GM18858 (cell line): ENCODE data around the gene CNN3.

Experiments used
- ATAC-seq: cut with Tn5 transposase; IDR thresholded peaks from one replicate; pipeline ENCODE4 v1.9.1; 2021; ENCODE audit not compliant: unreplicated experiment

CNN3 gene

DNA sequence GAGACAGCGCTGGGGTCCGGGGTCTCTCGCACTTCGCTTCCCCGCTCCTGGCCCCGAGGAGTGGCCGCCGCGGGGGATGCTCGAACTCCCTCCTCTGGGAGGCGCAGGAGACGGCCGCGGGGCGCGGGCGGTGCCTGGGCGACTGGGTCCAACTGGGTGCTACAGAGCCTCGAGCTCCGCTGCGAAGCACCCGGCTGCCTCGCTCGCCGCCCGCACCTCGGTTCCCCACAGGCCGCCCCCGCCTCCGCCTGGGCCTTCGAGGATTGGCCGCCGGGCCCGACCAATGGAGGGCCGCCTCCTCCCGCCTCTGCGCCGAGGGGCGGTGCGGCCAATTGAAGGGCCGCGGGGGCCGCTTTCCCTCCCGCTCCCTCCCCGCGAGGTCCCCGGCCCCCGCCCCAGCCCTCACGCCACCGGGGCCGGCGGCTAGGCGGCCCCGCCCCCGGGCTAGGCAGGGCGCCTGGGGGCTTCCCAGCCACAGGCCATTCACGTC, at the start of gene CNN3:
Gene CNN3 (minus strand): TSS at position 196 of the 490 bp plus-strand sequence. CDS start 216 bp downstream, outside the sequence.
- ATAC-seq = peak; percentile 83

DNA sequence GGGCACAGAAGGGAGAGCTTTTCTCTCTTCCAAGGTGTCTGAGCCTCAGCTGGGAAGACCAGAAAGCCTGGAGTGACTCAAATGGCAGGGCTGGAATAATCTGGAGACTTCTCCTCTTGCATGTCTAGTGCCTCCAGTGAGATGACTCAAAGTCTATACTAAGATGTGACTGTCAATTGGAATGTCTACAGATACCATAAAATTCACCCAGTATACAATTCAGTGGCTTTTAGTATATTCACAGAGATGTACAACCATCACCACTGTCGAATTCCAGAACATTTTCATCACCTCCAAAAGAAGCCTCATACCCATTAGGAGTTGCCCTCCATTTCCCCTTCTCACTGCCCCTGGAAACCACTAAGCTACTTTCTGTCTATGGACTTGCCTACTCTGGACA, 47.9 kb upstream of the CNN3 start:
- no peak for ATAC-seq

DNA sequence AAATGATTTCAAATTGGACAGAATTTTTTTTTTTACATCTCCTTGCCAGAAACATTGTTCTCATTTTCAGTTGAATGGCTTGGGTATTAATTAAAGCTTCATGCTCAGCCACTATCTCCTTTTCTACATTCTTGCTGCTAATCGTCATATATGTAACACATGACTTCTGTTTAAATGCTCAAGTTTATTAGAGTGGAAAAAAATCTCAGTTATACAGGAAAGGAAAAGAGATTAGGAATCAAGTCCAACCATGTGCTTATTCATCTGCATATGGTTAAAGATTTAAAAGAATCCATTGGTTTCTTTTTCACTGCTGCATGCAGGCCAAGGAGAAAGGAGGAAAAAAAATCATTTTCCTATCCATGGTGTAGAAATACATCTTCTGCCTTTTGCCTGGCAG, 47.3 kb upstream of the CNN3 start:
- ATAC-seq = no peak

DNA sequence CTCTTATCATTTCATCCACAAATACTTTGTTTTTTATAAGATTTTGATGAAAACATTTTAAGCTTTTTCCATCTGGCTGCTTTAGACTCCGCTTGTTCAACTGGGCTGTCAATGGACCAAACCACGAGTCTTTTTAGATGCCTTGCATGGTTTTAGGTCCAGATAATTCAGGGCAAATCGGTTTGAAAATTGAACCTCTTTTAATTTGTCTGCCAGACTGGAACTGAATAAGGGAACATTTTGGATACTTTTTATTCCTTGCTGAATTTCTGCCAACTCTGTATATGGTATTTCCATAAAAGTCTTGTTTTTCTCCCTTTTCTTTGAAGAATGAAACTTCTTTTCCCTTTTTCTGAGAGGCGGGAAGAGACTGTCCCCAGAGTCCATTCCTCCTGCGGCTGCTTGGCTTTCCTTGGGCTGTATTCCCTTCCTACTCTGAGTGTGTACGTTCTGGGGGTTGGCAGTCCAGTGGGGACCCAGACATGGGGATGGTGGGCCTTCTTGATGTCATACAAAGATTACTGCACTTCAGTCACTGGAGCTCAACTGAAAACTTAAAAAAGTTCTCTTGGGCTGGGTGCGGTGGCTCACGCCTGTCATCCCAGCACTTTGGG, 46.5 kb upstream of the CNN3 start:
- no peak for ATAC-seq

DNA sequence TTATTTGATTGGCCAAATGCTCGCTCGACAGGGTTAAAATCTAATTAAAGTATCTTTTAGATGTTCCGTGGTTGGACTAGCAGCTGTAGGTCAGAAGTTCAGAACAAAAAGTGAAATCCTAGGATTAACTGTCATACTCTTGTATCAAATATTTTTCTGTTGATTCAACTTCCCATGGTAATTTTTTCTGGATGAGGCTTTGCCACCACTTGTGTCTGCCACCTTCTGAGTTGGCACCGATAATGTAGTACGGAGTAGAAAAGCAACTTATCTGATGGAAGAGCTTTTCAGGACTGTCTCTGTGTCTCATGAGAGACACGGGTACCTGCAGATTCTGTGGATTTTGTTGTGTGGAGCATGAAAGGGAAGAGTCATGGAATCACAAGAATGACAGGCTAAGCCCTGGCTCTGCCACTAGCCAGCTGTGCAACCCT, 44.6 kb upstream of the CNN3 start:
- no peak for ATAC-seq

DNA sequence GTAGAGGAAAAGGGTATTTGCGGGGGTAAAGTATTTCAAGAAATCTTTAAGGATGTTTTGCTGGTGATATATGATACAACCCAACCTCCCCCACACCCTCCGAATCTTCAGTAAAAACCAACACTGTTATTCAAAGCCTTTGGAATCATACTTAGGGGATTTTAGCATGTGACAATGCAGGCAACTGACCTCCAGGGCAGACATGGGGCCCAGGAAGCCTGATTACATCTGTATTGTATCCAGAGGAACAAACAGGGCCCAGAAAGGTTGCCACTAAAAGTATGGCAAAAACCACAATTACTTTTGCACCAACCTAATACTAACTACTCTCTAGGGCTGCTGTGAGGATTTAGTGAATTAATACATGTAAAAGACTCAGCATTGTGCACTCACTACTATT, 43.9 kb upstream of the CNN3 start:
- no peak for ATAC-seq

DNA sequence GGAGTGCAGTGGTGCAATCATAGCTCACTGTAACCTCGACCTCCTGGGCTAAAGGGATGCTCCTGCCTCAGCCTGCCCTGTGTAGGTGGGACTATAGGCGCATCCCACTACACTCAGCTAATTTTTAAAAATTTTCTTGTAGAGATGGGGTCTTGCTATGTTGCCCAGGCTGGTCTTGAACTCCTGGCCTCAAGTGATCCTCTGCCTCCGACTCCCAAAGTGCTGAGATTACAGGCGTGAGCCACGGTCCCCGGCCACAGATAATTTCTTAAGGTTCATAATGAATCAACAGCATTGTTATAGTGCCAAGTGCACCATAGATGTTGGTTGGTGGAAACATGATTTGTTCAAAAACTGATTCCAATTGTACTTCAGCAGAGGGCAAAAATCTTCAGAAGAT, 42.2 kb upstream of the CNN3 start:
- ATAC-seq = no peak

DNA sequence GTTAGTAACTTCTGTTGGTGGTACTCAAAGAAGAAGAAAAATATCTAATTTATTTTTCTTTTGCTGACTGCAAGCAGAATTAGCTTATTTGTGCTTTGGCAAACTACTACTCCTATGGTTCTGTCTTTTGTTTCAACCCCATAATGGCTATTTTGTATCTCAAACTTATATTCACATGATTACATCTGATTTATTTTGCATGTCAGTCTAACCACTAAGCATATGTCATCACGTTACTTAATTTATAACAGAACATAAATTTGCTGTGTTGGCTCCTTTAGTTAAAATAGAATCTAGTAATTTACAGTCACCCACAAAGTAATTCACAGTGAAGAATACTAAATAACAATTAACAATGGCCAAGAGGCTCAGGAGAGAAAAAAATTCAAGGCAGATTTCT, 39.1 kb upstream of the CNN3 start:
- no peak for ATAC-seq

DNA sequence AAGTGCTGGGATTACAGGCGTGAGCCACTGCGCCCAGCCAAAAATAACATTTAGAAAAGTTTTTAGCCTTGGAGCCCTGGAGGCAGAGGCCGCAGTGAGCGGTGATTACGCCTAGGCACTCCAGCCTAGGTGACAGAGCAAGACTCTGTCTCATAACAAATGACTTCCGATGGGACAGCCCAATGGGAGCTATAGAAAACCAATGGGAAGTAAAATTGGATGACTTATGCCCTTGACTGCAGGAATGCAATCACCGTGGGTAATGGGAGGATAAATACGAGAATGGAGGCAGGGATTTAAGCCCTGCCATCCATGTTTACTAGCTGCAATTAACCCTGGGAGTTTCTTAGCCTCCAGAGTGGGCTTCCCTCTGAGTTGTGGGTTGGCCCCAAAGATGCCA, 37.0 kb upstream of the CNN3 start:
- ATAC-seq = no peak

DNA sequence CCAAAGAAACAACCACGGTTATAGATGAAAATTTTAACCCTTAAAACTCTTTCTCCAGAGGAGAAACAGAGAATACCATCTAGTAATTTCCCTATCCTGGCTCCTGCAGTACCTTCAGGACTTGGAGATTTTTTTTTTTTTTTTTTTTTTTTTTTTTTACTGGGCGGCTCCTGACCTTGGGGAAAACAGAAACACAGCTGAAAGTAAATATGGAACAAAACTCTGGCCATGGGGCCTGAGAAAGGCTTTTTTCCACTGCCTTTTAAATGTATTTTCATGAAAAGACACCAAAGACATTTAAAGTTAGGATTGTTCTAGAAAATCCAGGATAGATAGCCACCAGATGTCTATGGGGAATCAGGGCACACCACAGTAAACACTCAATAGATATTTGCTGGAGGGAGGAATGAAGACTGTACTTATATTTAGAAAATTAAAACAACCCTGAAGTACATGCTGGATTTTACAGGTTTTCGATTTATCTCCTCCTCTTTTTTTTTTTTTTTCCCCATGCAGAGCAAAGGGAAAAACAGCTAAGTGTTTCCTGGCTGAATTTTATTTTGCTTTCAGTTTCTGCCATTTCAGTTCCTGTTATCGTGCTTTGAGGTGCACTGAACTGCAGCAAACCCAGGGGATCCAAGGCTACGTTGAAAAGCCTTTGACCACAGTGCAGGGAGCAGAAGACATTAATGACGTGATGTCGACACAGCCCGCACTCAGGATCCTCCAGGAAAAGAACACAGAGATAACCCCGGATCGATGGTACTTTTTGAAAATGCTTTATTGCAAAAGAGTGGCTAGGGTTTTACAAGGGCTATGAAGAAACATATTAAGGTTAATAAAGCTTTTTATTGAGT, 35.7 kb upstream of the CNN3 start:
- peak; percentile 94 for ATAC-seq

DNA sequence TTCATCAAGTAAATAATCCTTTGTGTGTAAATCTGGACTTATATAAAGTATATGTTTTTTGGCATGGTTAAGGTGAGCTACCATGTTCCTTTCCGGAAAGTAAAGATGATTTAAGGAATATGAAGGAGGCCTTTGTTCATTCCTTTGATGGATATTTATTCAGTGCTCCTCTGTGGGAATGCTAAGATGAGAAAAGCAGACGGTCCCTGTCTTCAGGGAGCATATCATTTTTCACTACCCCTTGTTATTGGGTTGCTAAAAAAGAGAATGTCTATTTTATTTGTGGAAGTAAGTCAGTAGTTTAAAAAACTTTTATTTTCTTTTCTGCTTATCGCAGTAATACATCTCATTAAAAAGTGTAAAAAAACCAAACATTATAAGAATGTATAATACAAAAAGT, 35.1 kb upstream of the CNN3 start:
- ATAC-seq = no peak

DNA sequence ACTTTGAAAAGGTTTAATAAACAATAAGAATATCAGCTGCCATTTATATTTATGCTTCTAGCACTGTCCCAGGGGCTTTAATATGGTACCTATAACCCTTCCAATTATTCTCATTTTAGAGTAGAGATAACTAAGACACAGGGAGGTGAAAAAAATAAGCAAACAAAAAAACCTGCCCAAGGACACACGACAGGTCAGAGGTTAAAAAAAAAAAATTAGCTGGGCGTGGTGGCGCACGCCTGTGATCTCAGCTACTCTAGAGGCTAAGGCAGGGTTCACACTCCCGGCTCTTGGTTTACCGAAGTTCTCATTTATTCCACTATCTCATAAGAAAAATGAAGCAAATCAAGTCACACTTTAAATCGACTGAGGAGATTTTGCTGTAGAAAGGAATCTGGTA, 34.7 kb upstream of the CNN3 start:
- no peak for ATAC-seq

DNA sequence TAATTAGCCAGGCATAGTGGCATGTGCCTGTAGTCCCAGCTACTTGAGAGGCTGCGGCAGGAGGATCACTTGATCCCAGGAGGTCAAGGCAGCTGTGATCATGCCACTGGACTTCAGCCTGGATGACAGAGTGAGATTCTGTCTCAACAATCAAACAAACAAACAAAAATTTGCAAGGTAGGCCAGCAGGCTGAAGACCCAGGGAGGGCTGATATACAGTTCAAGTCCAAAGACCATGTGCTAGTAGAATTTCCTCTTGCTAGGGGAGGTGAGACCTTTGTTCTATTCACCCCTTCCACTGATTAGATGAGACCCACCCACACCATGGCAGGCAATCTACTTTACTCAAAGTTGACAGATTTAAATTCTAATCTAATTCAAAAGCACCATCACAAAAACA, 31.2 kb upstream of the CNN3 start:
- no peak for ATAC-seq

DNA sequence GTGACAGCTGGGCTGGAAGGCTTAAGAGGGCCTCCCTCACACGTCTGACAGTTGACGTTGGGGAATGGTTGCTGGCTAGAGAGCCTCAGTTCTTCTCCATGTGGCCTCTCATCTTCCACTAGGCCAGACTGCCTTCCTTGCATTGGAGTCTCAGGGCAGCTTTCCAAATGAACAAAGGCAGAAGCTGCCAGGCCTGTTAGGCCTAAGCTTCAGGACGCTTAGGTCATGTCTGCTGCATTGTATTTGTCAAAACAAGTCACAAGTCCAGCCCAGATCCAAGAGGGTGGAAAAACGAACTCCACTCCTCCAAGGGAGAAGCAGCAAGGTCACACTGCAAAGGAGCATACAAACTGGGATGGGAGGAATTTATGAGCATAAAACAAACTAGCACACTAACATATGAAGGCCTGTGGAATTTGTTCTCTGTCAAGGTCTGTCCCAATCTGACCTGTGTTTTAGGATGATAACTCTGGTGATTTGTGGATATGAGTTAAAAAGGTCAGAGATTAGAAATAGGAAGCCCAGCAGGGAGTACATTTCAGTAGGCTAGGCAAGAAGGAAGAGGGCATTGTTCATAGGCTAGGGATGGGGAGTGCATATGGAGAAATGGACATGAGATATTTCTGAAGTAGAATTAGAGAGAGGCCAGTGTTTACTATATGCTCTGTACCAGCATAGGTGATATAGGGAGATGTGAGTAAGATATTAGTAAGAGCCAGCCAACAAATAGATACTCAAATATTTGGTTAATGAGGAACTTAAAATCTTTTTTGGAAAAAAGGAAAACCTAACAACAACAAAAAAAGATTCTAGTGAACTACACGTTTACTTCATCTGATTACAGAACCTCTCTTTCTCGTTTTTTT, 29.1 kb upstream of the CNN3 start:
- ATAC-seq = no peak

DNA sequence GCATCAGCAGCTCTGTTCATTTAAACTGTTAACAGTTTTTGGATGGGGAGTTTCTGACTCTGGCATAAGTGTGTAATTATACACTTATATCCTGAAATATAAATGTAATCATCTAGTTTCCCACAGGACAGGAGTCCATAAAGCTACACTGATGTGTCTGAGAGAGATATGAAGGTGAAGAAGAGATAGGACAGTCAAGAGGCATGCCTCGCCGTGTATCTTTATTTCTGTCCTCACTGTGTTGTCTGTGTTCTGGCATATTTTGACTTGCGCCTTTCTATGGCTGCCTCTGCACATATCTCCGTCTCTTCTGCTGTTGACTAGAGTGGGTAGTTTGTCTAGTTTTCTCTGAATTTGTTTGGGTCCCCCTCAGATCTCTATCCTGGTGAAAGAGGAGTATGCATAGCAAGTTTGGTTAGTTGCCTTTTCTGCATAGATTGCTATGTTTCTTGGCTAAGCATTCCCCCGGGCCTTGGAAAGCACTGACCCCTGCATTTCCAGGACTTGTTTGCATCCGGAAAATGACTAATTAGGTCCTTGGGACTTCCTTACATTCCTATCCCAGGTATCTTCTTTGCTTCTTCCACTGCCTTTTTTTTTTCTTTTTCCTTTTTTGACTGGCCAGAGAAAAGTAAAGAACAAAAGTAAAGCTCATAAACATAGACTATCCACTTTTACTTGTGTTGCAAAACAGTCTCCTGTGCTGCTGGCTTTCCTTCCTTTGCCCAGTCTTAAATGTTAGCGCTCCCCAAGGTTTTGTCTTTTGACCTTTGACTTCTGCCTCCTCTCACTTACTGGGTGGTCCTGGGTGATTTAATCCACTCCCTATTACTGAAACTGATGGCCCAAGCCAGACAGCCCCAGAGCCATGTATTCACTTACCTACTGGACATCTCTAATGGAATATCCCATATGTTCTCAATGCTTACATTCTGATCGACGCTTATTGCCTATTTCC, 27.6 kb upstream of the CNN3 start:
- ATAC-seq = no peak

DNA sequence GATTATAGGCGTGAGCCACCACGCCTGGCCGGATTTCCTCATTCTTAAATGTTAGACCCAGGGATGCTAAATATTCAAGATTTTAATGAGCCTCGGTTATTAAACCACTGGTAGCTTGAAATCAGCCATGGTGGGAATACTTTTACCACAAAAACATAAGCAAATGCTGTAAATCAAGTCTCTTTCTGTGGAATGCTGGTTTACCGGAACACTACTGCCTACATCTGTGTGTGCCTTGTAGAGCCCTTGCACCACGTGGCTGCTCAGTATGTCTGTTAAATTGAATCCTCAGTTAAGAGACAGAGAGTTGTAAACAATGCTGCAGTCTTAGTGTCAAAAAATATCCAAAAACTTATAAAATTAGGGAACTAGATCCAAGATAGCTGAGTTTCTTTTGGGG, 26.8 kb upstream of the CNN3 start:
- ATAC-seq = no peak

DNA sequence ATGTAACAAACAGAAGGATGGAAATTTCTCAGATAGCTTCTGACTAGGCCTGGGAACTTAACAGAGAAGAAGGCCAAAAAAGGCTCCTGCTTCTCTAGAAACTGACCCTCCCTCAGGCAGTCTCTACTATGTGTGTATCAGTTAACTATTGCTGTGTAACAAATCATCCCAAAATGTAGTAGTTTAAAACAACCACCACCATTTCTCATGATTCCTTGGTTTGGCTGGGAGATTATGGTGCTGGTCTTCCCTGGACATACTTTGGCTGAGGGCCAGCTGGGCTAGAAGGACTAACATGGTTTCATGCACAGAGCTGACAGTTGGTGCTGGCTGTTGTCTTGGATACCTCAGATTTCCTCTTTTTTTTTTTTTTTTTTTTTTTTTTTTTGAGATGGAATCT, 26.2 kb upstream of the CNN3 start:
- ATAC-seq = no peak

DNA sequence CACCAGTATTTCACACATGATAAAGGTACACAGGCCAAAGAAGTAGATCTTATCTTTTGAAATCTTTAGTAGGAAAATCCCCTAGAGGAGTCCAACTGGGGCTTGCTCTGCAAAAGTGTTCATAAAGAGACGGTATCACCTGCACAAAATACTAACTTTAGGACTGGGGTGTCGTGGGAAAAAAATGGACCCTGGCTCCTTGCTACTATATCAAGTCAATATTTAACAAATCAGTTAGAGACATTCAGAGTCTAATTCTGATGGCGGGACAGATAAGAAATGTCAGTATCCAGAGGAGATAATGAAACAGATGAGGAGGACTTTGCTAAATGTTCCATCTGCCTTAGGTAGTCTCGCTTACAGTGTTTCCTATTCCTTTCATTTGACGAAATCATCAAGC, 25.6 kb upstream of the CNN3 start:
- ATAC-seq = no peak

DNA sequence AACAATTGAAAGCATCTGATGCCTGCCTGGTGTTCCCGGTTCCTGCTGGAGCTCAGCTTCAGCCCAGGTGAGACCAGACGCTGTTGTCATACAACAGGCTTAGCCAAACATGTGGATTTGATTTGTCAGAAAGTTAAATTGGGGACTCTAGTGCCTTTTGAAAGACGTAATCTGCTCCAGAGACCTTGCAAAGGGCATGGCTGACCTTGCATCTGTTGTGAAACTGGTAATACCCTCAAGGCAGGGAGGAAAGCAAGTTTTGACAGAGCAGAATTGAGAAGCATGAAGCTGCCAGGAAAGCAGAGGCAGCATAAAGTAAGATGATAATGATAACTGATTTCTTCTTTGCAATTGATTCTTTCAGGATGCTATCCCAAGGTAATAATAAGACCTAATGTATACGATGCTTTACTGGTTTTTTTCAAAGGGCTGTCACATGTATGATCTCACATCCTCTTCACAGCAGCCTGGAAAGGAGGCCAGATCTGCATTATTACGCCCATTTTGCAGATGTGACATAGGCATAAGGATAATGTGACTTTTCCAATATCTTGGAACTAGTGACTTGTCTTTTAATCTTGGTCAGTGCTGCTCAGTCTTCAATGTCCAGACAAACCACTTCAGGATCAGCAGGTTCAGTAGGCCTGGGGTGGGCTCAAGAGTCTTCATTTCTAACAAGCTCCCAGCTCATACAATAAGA, 24.7 kb upstream of the CNN3 start:
- no peak for ATAC-seq

DNA sequence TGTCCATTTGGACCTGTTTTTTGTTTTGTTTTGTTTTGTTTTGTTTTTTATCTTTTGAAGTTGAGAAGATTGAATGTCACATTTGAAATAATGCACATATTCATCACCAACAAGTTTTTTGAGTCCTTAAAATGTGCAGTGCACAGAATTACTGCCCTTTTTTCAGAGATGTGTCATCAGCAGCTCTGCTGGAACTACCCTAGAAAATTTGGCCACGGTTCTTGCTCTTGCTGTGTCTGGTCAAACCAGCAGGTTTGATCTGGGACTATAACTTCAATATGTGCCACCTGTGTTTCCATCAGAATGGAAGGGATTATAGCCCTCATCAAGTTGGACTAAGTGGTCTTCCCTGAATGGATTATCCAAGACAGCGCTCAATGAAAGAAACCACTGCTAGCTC, 24.1 kb upstream of the CNN3 start:
- ATAC-seq = no peak
